Astrocyte of the hippocampus (primary cell): Measurements from ENCODE around the gene CNTN5.
"Not testable (repeated sequence)": the region's sequence is repeated elsewhere in the genome, so short reads cannot be mapped to it uniquely, and the experiment has no call there.

Experiments used
- DNase-seq: peaks from one replicate; pipeline ENCODE4 v3.0.0; 2011; ENCODE audit warnings: low read depth, low spot score

Gene CNTN5

GRCh38 chr11:99739464-99740089 is 718.8 kb downstream of the CNTN5 start:
- peak; percentile 66 for DNase-seq

- DNase-seq = no peak
These were observed 721.8 kb downstream of the CNTN5 start for GRCh38 chr11:99742501-99742900.

- no peak for DNase-seq
These were observed 739.0 kb downstream of the CNTN5 start for GRCh38 chr11:99759787-99760186.

GRCh38 chr11:99766811-99767210 is 746.1 kb downstream of the CNTN5 start:
- DNase-seq = no peak

- DNase-seq = peak; percentile 50
These were observed 752.9 kb downstream of the CNTN5 start for GRCh38 chr11:99773646-99774045.

GRCh38 chr11:99781074-99781473 is 760.3 kb downstream of the CNTN5 start:
- no peak for DNase-seq

GRCh38 chr11:99791354-99791753 is 770.6 kb downstream of the CNTN5 start:
- DNase-seq = no peak

GRCh38 chr11:99795999-99796398 is 775.2 kb downstream of the CNTN5 start:
- no peak for DNase-seq

GRCh38 chr11:99803501-99803900 is 782.8 kb downstream of the CNTN5 start:
- no peak for DNase-seq

- DNase-seq = no peak
These were observed 791.8 kb downstream of the CNTN5 start for GRCh38 chr11:99812516-99812915.

GRCh38 chr11:99814021-99814420 is 793.3 kb downstream of the CNTN5 start:
- DNase-seq = no peak

- no peak for DNase-seq
These were observed 794.0 kb downstream of the CNTN5 start for GRCh38 chr11:99814738-99815137.

- DNase-seq = no peak
These were observed 798.2 kb downstream of the CNTN5 start for GRCh38 chr11:99818991-99819390.

- peak; percentile 6 for DNase-seq
These were observed 802.3 kb downstream of the CNTN5 start for GRCh38 chr11:99822846-99823565.

GRCh38 chr11:99836739-99837138 is 816.0 kb downstream of the CNTN5 start:
- DNase-seq = not testable (repeated sequence)

GRCh38 chr11:99841885-99842284 is 821.1 kb downstream of the CNTN5 start:
- DNase-seq = no peak

GRCh38 chr11:99865951-99866350 is 845.2 kb downstream of the CNTN5 start:
- DNase-seq = peak; percentile 18

GRCh38 chr11:99881610-99882009 is 860.9 kb downstream of the CNTN5 start:
- no peak for DNase-seq

- DNase-seq = no peak
These were observed 864.0 kb downstream of the CNTN5 start for GRCh38 chr11:99884750-99885149.

- DNase-seq = no peak
These were observed 866.7 kb downstream of the CNTN5 start for GRCh38 chr11:99887481-99887880.

- no peak for DNase-seq
These were observed 873.1 kb downstream of the CNTN5 start for GRCh38 chr11:99893811-99894210.

GRCh38 chr11:99901175-99901574 is 880.4 kb downstream of the CNTN5 start:
- DNase-seq = no peak

- DNase-seq = no peak
These were observed 890.4 kb downstream of the CNTN5 start for GRCh38 chr11:99911116-99911515.
